DND-41 (cell line): ENCODE data around the gene YTHDF1.

ENCODE experiments used
- ATAC-seq: fragments of 200-7000 bp; cut with Tn5 transposase; 3 replicates; pipeline ENCODE4 v1.9.1; 2021; ENCODE audit warnings: low read depth; ENCODE audit not compliant: insufficient read depth
- DNase-seq: peaks from one replicate; pipeline ENCODE4 v3.0.0-alpha.2; 2020
- H2AFZ ChIP-seq: 2 replicates; pipeline ENCODE4 v1.6.0; 2012; ENCODE audit warnings: low read depth, low read length
- H3K27ac ChIP-seq: 2 replicates; pipeline ENCODE4 v1.5.1; 2012; ENCODE audit warnings: low read length, inconsistent platforms
- H3K27me3 ChIP-seq: fragments of 200-600 bp; sonication (generic); 2 replicates; pipeline ENCODE4 v1.6.0; 2012; ENCODE audit warnings: low read length, mild to moderate bottlenecking, inconsistent platforms; ENCODE audit not compliant: insufficient read depth, poor library complexity
- H3K36me3 ChIP-seq: 2 replicates; pipeline ENCODE4 v1.5.1; 2012; ENCODE audit warnings: low read length, inconsistent platforms; ENCODE audit not compliant: insufficient read depth
- H3K4me1 ChIP-seq: 2 replicates; pipeline ENCODE4 v1.5.1; 2012; ENCODE audit warnings: mild to moderate bottlenecking, low read length; ENCODE audit not compliant: insufficient read depth
- H3K4me2 ChIP-seq: 2 replicates; pipeline ENCODE4 v1.6.0; 2012; ENCODE audit warnings: mild to moderate bottlenecking, moderate library complexity, low read length, inconsistent platforms; ENCODE audit not compliant: insufficient read depth
- H3K4me3 ChIP-seq, 2 experiments: fragments of 200-600 bp in 1 of 2; shearing (Covaris generic) in 1 of 2; 2 replicates each; pipeline ENCODE4 v1.5.1; 2012 to 2016; ENCODE audit warnings: inconsistent platforms in 2 of 2, low read length in 2 of 2, mild to moderate bottlenecking in 2 of 2, low read depth in 1 of 2, moderate library complexity in 1 of 2
- H3K79me2 ChIP-seq: 2 replicates; pipeline ENCODE4 v1.6.0; 2012; ENCODE audit warnings: low read length, inconsistent platforms; ENCODE audit not compliant: insufficient read depth
- H3K9ac ChIP-seq: 2 replicates; pipeline ENCODE4 v1.6.0; 2012; ENCODE audit warnings: low read depth, mild to moderate bottlenecking, inconsistent platforms, low read length, moderate library complexity
- H3K9me3 ChIP-seq: 2 replicates; pipeline ENCODE4 v1.5.1; 2012; ENCODE audit warnings: low read length, moderate library complexity, mild to moderate bottlenecking, inconsistent platforms; ENCODE audit not compliant: insufficient read depth, severe bottlenecking
- H4K20me1 ChIP-seq: 2 replicates; pipeline ENCODE4 v1.6.0; 2012; ENCODE audit warnings: low read length; ENCODE audit not compliant: insufficient read depth
- EZH2 ChIP-seq: IDR thresholded peaks from 3 replicates; pipeline ENCODE4 v1.6.1; 2012; ENCODE audit warnings: borderline replicate concordance, low read depth, mild to moderate bottlenecking, moderate library complexity, low read length, inconsistent platforms; ENCODE audit not compliant: severe bottlenecking
- TF ChIP-seq, protein P1 (sequence below): IDR thresholded peaks from 2 replicates; pipeline ENCODE4 v1.5.1; 2012; ENCODE audit warnings: borderline replicate concordance, low read length, moderate library complexity, mild to moderate bottlenecking; ENCODE audit not compliant: poor library complexity, severe bottlenecking; ENCODE audit errors: extremely low read depth

The YTHDF1 gene

DNA sequence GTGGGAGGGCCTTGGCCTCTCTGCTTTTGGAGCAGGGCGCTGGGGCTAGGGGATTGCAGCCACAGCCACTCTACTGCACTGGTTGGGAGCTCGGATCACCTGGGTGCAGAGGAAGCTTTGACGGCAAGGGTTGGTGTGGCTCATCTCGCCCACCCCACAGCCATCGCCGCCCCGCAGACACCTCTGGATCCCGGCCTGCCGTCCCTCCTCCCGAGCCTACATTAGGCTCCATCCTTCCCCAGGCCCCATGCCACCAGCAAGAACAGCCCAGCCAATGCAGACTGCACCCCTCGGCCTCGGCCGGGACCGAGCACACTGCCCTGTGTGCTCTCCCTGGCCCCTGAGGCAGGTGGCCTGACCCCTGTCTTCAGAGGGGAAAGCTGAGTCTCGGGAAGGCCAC lies 44.6 kb upstream of the YTHDF1 start:
- H3K36me3 ChIP-seq = no peaks in the 10 kb centered on the region
- no peaks in the 10 kb centered on the region for H3K4me1 ChIP-seq
- DNase-seq = no peak
- peaks cover 5% of the 10 kb centered on the region; the same call in 1 of the 2 replicates for H4K20me1 ChIP-seq
- no peaks in the 10 kb centered on the region for H3K79me2 ChIP-seq
- H3K4me2 ChIP-seq = no peak overlapping the region
- TF ChIP-seq, protein P1, sequence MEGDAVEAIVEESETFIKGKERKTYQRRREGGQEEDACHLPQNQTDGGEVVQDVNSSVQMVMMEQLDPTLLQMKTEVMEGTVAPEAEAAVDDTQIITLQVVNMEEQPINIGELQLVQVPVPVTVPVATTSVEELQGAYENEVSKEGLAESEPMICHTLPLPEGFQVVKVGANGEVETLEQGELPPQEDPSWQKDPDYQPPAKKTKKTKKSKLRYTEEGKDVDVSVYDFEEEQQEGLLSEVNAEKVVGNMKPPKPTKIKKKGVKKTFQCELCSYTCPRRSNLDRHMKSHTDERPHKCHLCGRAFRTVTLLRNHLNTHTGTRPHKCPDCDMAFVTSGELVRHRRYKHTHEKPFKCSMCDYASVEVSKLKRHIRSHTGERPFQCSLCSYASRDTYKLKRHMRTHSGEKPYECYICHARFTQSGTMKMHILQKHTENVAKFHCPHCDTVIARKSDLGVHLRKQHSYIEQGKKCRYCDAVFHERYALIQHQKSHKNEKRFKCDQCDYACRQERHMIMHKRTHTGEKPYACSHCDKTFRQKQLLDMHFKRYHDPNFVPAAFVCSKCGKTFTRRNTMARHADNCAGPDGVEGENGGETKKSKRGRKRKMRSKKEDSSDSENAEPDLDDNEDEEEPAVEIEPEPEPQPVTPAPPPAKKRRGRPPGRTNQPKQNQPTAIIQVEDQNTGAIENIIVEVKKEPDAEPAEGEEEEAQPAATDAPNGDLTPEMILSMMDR = no peak
- no peak for TF ChIP-seq EZH2
- peaks cover 6% of the 10 kb centered on the region for H3K27me3 ChIP-seq
- H3K9ac ChIP-seq = no peak overlapping the region
- H3K9me3 ChIP-seq = no peaks in the 10 kb centered on the region
- H2AFZ ChIP-seq = no peak overlapping the region
- H3K4me3 ChIP-seq = no peak overlapping the region
- no peak overlapping the region for H3K27ac ChIP-seq
- no peak for ATAC-seq

DNA sequence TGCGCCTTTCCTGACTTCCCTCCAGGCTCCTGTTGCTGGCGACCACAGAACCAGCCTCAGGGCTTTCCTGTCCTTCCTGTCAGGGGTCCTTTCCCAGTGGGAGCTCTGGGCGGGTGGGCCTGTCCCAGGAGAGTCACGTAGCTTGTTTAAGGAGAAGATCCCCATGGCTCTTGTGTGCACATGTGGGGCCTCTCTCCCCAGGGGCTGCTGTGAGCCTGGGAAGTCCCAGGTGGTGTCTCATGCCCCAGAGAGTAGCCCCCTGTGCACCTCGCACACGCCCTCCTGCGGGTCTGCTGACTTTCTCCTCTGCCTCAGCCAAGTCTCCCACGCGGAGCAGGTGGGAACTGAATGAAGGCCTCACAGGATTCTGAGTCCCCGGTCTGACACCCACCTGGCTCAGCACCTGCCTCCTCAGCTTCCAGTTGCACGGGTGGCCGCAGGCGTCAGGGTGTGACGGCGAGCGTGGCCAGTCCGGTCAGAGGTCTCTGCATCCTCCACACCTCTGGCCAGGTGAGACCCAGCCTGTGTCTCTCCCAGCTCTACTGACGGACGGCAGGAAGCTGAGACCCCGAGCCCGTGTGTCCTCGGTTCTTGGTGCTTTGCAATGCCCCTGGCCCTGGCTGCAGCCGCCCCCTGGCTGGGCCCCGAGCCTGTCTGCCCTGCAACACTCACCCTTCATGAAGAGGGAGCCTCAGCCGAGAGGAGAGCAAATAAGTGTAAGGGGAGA lies 44.0 kb upstream of the YTHDF1 start:
- Histone ChIP-seq H3K9me3 (no peaks in the 10 kb centered on the region), H2AFZ (no peak overlapping the region), H3K4me3 (no peak overlapping the region), H3K4me2 (no peak overlapping the region), H3K79me2 (no peaks in the 10 kb centered on the region), H3K9ac (no peak overlapping the region), H3K4me1 (no peaks in the 10 kb centered on the region), H4K20me1 (peaks cover 5% of the 10 kb centered on the region; the same call in 1 of the 2 replicates), H3K27me3 (peaks cover 4% of the 10 kb centered on the region), H3K27ac (no peak overlapping the region), H3K36me3 (no peaks in the 10 kb centered on the region)
- DNase-seq (no peak), ATAC-seq (no peak)
- TF ChIP-seq, protein P1 = no peak
- no peak for TF ChIP-seq EZH2

DNA sequence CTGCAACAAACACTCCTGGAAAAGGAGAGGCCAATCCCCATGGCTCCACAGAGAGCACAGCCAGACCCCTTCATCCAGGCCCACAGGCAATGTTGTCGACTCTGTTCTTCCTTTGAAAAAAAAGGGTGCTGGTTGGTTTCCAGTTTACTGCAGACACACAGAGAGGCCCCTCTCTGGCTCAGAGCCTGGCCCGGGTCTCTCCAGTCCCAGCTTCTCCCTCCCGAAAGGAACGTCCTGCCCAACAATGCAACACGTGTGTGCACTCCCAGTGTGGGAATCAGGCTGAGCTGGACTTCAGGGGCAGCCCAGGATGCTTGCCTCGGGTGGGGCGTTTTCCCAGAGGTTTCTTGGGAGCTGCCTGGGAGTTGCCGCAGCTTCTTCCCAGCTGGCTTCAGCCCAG lies 42.9 kb upstream of the YTHDF1 start:
- Histone ChIP-seq H3K4me2 (no peak overlapping the region), H3K27ac (no peak overlapping the region), H3K79me2 (no peaks in the 10 kb centered on the region), H3K27me3 (peaks cover 4% of the 10 kb centered on the region), H3K9me3 (no peaks in the 10 kb centered on the region), H4K20me1 (peaks cover 5% of the 10 kb centered on the region; the same call in 1 of the 2 replicates), H3K4me3 (no peak overlapping the region), H3K9ac (no peak overlapping the region), H3K36me3 (no peaks in the 10 kb centered on the region), H2AFZ (no peak overlapping the region), H3K4me1 (no peaks in the 10 kb centered on the region)
- DNase-seq (no peak), ATAC-seq (no peak)
- TF ChIP-seq, protein P1 = no peak
- no peak for TF ChIP-seq EZH2
